C4-2B (cell line): ENCODE results near the gene SLAMF6.

Experiments
- CTCF ChIP-seq: fragments of 450-650 bp; conservative IDR thresholded peaks from 2 replicates; pipeline ENCODE4 v1.5.1; 2017; ENCODE audit warnings: mild to moderate bottlenecking
- ZFX ChIP-seq: fragments of 450-650 bp; IDR thresholded peaks from 2 replicates; pipeline ENCODE4 v1.6.1; 2017

GRCh38 chr1:160560045-160560705 is 37.1 kb upstream of the SLAMF6 start:
- no peak for TF ChIP-seq CTCF
- no peak for TF ChIP-seq ZFX
